ENCODE data around the gene GNG5. TPM values are rescaled to one million over a fixed set of nuclear protein-coding genes. Genes with fewer than 3 reads are reported as not detected.

Gene GNG5
- total and polyA plus RNA-seq, 4 donors = 11.4 to 229 (median 53.3) TPM

DNA sequence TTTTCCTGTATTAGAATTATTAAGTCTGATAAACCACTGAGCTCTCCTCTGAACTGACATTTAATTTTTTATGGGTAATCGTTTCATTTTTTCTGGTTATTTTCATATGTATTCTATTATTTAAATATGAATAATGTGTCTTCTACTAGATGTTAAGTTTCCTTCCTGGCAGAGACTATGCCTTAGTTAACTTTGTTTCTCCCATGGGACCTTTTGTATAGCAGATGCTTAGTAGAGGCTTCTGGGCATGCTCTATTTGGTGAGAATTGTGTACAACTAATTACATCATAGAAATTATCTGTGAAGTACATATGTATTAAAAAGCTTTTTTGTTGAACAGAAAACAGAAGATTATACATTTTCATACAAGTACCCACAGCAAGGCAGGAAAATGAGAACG, 44.4 kb upstream of the GNG5 start:
- Histone ChIP-seq H3K4me3 (ENCODE audit: low read depth in 1 of 3, low read length in 3 of 3) (no peak overlapping the region), H3K27ac (ENCODE audit: low read depth in 1 of 2, low read length in 2 of 2) (no peak overlapping the region), H3K9me3 (ENCODE audit: control insufficient read depth in 4 of 4, low read length in 3 of 4) (no peaks in the 10 kb centered on the region), H3K9ac (ENCODE audit: low read depth in 1 of 2, low read length in 2 of 2) (no peak overlapping the region), H3K36me3 (ENCODE audit: control insufficient read depth in 4 of 4, insufficient read depth in 3 of 4, low read depth in 1 of 4, low read length in 3 of 4) (peaks cover 1 to 19% (median 11%) of the 10 kb centered on the region in 4 donors), H3K27me3 (ENCODE audit: control insufficient read depth in 4 of 4, insufficient read depth in 4 of 4, low read length in 3 of 4) (no peaks in the 10 kb centered on the region), H3K4me1 (ENCODE audit: control insufficient read depth in 4 of 4, insufficient read depth in 4 of 4, low read length in 3 of 4) (no peaks in the 10 kb centered on the region)
- 95% methylated on average over 2 of the region's 2 CpGs for WGBS
- DNase-seq (ENCODE audit: low spot score) = no peak
- TF ChIP-seq GABPA (IDR thresholded peaks at IDR 0.05 in 1 of 2, conservative IDR thresholded peaks at IDR 0.05 in 1 of 2) (no peak), RAD21 (IDR thresholded peaks at IDR 0.05) (no peak), EGR1 (IDR thresholded peaks at IDR 0.05; ENCODE audit: low read depth in 2 of 2) (no peak), SP1 (IDR thresholded peaks at IDR 0.05) (no peak), JUND (IDR thresholded peaks at IDR 0.05) (no peak), HNF4G (IDR thresholded peaks at IDR 0.05) (no peak), FOXA1 (IDR thresholded peaks at IDR 0.05) (no peak)
- TF ChIP-seq, protein P1, sequence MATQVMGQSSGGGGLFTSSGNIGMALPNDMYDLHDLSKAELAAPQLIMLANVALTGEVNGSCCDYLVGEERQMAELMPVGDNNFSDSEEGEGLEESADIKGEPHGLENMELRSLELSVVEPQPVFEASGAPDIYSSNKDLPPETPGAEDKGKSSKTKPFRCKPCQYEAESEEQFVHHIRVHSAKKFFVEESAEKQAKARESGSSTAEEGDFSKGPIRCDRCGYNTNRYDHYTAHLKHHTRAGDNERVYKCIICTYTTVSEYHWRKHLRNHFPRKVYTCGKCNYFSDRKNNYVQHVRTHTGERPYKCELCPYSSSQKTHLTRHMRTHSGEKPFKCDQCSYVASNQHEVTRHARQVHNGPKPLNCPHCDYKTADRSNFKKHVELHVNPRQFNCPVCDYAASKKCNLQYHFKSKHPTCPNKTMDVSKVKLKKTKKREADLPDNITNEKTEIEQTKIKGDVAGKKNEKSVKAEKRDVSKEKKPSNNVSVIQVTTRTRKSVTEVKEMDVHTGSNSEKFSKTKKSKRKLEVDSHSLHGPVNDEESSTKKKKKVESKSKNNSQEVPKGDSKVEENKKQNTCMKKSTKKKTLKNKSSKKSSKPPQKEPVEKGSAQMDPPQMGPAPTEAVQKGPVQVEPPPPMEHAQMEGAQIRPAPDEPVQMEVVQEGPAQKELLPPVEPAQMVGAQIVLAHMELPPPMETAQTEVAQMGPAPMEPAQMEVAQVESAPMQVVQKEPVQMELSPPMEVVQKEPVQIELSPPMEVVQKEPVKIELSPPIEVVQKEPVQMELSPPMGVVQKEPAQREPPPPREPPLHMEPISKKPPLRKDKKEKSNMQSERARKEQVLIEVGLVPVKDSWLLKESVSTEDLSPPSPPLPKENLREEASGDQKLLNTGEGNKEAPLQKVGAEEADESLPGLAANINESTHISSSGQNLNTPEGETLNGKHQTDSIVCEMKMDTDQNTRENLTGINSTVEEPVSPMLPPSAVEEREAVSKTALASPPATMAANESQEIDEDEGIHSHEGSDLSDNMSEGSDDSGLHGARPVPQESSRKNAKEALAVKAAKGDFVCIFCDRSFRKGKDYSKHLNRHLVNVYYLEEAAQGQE (IDR thresholded peaks at IDR 0.05) = no peak

DNA sequence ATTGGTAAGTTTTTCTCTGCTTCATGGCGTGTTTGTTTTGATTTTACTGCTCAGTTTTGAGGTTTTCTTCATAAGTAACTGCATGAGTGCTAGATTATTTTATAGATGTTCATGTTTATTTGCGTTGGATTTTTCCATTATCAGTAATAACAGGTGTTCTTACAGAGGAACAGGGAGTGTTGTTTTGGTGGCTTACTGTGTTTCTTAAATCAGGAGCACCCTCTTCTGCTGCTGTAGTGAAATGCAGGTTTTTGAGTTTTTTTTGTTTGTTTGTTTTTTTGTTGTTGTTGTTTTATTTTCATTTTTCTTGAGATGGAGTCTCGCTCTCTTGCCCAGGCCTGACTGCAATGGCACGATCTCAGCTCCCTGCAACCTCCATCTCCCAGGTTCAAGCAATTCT, 35.3 kb upstream of the GNG5 start:
- TF ChIP-seq RAD21 (IDR thresholded peaks at IDR 0.05) = peak; percentile 66 to 69
- TF ChIP-seq, protein P2, sequence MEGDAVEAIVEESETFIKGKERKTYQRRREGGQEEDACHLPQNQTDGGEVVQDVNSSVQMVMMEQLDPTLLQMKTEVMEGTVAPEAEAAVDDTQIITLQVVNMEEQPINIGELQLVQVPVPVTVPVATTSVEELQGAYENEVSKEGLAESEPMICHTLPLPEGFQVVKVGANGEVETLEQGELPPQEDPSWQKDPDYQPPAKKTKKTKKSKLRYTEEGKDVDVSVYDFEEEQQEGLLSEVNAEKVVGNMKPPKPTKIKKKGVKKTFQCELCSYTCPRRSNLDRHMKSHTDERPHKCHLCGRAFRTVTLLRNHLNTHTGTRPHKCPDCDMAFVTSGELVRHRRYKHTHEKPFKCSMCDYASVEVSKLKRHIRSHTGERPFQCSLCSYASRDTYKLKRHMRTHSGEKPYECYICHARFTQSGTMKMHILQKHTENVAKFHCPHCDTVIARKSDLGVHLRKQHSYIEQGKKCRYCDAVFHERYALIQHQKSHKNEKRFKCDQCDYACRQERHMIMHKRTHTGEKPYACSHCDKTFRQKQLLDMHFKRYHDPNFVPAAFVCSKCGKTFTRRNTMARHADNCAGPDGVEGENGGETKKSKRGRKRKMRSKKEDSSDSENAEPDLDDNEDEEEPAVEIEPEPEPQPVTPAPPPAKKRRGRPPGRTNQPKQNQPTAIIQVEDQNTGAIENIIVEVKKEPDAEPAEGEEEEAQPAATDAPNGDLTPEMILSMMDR (IDR thresholded peaks at IDR 0.05; ENCODE audit: low read depth, low read length, missing input control) = peak; percentile 9
- no peak for TF ChIP-seq NR2F2 (IDR thresholded peaks at IDR 0.05)
- TF ChIP-seq, protein P3, sequence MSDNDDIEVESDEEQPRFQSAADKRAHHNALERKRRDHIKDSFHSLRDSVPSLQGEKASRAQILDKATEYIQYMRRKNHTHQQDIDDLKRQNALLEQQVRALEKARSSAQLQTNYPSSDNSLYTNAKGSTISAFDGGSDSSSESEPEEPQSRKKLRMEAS (IDR thresholded peaks at IDR 0.05) = no peak
- H3K4me1 ChIP-seq (ENCODE audit: control insufficient read depth in 4 of 4, insufficient read depth in 4 of 4, low read length in 3 of 4) = no peaks in the 10 kb centered on the region
- no peak for DNase-seq (ENCODE audit: low spot score)
- peaks cover 0 to 12% (median 3%) of the 10 kb centered on the region in 4 donors for H3K36me3 ChIP-seq (ENCODE audit: control insufficient read depth in 4 of 4, insufficient read depth in 3 of 4, low read depth in 1 of 4, low read length in 3 of 4)
- H3K27me3 ChIP-seq (ENCODE audit: control insufficient read depth in 4 of 4, insufficient read depth in 4 of 4, low read length in 3 of 4) = no peaks in the 10 kb centered on the region
- WGBS = 92% methylated on average over 4 of the region's 4 CpGs
- no peak overlapping the region for H3K9ac ChIP-seq (ENCODE audit: low read depth in 1 of 2, low read length in 2 of 2)
- H3K4me3 ChIP-seq (ENCODE audit: low read depth in 1 of 3, low read length in 3 of 3) = no peak overlapping the region
- H3K27ac ChIP-seq (ENCODE audit: low read depth in 1 of 2, low read length in 2 of 2) = no peak overlapping the region
- no peaks in the 10 kb centered on the region for H3K9me3 ChIP-seq (ENCODE audit: control insufficient read depth in 4 of 4, low read length in 3 of 4)

DNA sequence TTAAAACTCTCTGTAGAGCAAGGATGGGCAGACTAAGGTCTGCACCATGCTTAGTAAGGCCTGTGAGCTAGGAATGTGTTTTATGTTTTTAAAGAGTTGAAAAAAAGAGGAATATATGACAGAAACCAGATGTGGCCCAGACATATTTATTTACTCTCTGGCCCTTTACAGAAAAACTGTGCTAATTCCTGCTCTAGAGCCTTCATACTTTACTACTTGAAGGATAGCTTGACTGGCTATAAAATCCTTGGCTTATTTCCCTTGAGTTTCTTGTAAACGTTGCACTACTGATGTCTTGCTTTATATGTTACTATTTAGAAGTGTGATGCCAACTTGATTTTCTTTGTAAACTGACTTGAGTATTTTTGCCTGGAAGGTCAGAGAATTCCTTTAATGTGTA, 34.4 kb upstream of the GNG5 start:
- Histone ChIP-seq H3K27ac (ENCODE audit: low read depth in 1 of 2, low read length in 2 of 2) (no peak overlapping the region), H3K4me3 (ENCODE audit: low read depth in 1 of 3, low read length in 3 of 3) (no peak overlapping the region), H3K4me1 (ENCODE audit: control insufficient read depth in 4 of 4, insufficient read depth in 4 of 4, low read length in 3 of 4) (no peaks in the 10 kb centered on the region), H3K36me3 (ENCODE audit: control insufficient read depth in 4 of 4, insufficient read depth in 3 of 4, low read depth in 1 of 4, low read length in 3 of 4) (peaks cover 0 to 12% (median 3%) of the 10 kb centered on the region in 4 donors), H3K9me3 (ENCODE audit: control insufficient read depth in 4 of 4, low read length in 3 of 4) (no peaks in the 10 kb centered on the region), H3K9ac (ENCODE audit: low read depth in 1 of 2, low read length in 2 of 2) (no peak overlapping the region), H3K27me3 (ENCODE audit: control insufficient read depth in 4 of 4, insufficient read depth in 4 of 4, low read length in 3 of 4) (no peaks in the 10 kb centered on the region)
- DNase-seq (ENCODE audit: low spot score) = no peak
- 54% methylated on average over 1 of the region's 1 CpG for WGBS
- no peak for TF ChIP-seq RAD21 (IDR thresholded peaks at IDR 0.05)
- TF ChIP-seq FOXA1 (IDR thresholded peaks at IDR 0.05) = no peak
- no peak for TF ChIP-seq HNF4A (conservative IDR thresholded peaks at IDR 0.05)
- TF ChIP-seq RXRA (IDR thresholded peaks at IDR 0.05) = no peak
- no peak for TF ChIP-seq EGR1 (IDR thresholded peaks at IDR 0.05; ENCODE audit: low read depth in 2 of 2)

Measured in liver (tissue), 9 donors.